ENCODE data around the gene TTBK1.

TTBK1 gene

GRCh38 chr6:43226192-43226851 lies 17.0 kb upstream of the TTBK1 start:
- DNase-seq: no peak

GRCh38 chr6:43228951-43229802 lies 14.1 kb upstream of the TTBK1 start, which contains the start of gene DNPH1:
Gene DNPH1 (minus strand): TSS chr6:43229481. CDS start chr6:43229456, 25 bp downstream.
- peak; percentile 57 to 78 (median 60) for DNase-seq

- no peak for DNase-seq
These were observed 13.3 kb upstream of the TTBK1 start for GRCh38 chr6:43229803-43230620.

DNA sequence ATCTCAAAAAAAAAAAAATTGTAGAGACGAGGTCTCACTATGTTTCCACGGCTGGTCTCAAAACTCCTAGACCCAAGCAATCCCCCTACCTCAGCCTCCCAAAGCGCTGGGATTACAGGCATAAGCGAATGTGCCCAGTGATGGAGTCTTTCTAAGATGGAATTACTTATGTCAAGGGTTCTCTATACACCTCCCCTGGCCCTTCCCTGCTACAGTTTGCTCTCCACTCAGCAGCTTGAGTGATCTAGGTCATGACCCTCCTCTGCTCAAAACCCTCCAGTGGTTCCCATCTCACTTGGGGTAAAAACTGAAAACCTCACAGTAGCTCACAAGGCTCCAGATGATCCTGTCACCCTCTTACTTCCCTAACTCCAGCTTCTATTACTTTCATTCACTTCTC lies 12.2 kb upstream of the TTBK1 start:
- no peak for DNase-seq

DNA sequence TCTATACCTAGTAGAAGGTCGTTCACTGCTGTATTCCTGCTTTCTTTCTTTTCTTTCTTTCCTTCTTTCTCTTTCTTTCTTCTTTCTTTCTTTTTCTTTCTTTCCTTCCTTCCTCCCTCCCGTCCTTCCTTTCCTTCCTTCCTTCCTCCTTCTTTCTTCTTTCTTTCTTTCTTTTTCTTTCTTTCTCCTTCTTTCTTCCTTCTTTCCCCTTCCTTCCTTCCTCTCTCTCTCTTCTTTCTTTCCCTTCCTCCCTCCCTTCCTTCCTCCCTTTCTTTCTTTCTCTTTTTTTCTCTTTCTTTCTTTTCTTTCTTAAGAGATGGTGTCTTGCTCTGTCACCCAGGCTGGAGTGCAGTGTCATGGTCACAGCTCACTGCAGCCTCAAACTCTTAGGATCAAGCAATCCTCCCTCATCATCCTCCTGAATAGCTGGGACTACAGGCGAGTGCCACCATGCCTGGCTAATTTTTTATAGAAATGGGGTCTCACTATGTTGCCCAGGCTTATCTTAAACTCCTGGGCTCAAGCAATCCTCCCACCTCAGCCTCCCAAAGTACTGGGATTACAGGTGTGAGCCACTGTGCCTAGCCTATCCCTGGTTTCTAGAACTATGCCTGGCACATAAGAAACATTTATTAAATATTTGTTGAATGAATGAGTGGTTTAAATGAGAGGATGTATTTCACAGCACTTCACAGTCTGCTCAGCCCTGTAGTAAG lies 11.4 kb upstream of the TTBK1 start:
- DNase-seq: no peak

GRCh38 chr6:43235841-43236240 lies 7.4 kb upstream of the TTBK1 start:
- DNase-seq: no peak

- no peak for DNase-seq
These were observed 4.2 kb upstream of the TTBK1 start for GRCh38 chr6:43239054-43239453.

- DNase-seq: no peak
These were observed 2.3 kb upstream of the TTBK1 start for GRCh38 chr6:43240950-43241349.

DNA sequence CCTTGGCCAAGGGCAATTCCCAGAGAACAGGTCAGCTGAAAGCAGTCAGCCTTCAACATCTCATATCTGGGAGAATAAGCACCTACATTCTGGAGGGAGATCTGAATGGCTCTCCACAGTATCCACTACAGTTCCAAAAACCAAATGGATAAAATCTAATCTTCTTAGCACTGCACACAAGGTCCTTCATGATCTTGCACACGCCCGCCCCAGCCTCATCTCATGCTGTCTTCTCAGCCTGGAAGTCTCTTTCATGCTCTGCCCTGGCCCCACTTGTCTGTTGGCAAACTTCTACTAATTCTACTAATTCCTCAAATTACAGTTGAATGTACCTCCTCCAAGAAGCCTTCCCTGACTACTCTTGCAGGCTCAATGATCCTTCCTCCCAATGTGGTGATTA lies 1.8 kb upstream of the TTBK1 start:
- no peak for DNase-seq

GRCh38 chr6:43243664-43244321 lies 512 bp downstream of the TTBK1 start:
- DNase-seq: no peak

DNA sequence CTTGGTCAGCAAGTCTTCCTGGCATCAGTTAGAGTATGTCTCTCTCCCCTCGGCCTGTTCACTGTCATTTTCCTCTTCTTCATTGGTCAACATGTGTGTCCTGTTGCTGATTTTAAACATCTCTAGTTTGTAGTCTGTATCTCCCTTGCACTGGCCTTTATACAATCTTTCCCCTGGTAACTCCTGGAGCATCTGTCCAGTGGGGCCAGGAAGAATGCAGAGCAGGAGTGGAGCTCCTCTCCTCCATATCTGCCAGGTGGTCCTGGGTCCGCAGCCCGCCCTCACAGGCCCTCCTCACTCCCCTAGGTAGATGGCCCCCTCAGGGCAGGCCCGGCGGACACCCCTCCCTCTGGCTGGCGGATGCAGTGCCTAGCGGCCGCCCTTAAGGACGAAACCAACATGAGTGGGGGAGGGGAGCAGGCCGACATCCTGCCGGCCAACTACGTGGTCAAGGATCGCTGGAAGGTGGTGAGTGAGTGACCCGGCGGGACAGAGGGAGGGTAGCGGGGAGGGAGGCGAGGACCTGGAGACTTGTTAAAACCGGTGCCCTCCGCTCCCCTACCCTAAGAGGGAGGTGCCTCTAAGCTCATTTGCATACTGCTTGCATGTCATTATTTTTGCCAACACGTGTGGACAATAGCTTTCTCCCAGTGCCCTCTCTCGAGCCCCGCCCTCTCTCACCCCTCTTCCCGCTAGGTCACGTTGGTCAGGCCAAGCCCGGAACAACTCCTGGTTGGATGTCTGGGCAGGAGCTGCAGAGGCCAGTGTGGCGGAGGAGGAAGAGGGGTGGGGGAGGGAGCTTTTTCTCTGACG lies 3.2 kb downstream of the TTBK1 start:
- no peak for DNase-seq

DNA sequence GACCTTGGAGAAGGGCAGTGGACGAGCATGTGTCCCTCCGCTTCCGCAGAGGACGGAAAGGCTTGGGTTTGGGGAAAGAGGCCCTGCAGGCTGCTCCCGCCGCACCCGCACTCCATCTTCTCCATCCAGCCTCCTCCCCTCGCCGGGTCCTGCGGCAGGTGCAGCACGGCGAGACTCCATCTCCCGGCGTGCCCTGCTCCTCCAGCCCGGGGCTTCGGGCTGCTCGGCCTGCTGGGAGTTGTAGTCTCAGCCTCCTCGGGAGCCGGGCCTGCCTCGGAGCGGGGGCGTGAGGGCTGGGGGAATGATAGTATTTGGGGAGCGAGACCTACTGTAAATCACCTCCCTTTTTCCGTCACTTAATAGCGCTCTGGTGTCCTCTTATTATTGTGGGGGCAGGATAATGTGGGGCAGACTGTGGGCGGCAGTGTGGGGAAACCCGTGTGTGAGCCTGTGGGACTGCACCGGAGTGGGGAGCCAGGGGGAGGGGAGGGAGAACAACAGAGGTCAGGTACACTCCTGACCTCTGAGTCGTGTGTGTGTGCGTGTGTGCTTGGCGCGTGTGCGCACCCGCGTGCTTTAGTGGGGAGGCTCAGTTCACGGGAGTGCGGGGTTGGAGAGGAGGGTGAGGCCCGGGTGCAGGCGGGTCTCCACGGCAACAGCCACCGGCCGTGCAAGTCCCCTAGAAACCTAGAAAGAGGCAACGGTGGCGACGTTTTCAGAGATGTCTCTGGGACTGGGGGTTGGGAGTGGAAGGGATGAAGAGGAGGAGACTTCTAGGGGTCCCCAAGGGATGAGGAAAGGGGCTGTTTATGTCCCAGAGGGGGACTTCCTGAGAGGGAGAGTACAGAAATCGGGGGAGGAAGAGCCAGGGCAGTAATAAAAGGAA lies 4.1 kb downstream of the TTBK1 start:
- DNase-seq: peak; percentile 31 to 71 (median 54)

DNA sequence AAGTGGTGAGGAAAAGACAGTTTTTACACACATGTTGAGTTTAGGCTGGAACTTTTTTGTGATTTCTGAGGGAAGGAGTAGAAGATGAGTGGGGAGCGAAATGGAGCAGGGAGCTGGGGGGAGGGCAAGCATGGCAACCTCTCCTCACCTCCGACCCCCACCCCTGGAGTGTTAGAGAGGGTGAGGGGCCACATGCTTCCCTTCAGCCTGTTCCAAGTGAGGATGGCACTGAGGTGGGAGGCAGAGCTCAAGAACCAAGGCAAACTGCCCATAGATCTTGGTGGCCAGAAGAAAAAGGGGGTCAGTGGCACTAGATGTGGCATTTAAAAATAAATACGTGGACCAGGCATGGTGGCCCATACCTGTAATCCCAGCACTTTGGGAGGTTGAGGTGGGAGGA lies 4.8 kb downstream of the TTBK1 start:
- DNase-seq: no peak

- DNase-seq: no peak
These were observed 5.5 kb downstream of the TTBK1 start for GRCh38 chr6:43248791-43249190.

- no peak for DNase-seq
These were observed 7.7 kb downstream of the TTBK1 start for GRCh38 chr6:43250992-43251373.

DNA sequence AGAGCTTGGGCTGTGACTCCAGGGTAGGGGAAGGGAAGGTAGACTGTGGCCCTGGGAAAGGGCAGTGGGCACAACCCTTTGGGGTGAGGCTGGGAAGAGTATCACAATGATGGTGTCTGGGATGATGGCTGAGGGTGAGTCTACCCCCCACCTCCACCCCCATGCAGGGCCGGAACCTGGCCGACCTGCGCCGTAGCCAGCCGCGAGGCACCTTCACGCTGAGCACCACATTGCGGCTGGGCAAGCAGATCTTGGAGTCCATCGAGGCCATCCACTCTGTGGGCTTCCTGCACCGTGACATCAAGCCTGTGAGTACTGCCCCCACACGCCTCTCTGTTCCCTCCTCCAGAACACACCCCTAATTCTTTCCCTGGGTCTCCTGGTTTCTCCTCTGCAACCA lies 10.1 kb downstream of the TTBK1 start:
- no peak for DNase-seq

DNA sequence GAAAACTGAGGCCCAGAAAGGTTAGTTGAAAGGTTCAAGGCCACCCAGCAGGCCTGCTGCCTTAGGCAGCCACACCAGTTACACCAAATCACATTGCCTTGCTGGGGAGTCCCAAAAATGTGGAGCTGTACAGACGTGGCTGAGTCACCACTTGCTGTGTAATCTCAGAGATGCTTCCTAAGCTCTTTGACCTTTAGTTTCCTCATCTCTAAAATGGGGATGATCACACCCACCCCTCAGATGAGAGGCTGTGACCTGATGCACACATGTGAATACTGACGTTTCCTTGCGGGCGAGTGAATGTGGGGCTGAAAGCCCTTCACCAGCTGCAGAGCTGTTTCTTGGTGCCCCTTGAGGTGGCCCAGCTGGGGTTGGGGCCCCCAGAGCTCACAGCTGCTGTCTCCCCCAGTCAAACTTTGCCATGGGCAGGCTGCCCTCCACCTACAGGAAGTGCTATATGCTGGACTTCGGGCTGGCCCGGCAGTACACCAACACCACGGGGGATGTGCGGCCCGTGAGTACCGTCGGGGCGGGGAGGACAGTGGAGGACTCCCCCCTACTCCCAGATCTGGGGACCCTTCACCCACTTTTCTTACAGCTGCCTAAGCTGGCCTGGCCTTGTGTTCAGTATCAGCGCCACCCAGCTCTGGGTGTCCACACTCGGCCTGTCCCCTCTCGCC lies 11.0 kb downstream of the TTBK1 start:
- DNase-seq: no peak

DNA sequence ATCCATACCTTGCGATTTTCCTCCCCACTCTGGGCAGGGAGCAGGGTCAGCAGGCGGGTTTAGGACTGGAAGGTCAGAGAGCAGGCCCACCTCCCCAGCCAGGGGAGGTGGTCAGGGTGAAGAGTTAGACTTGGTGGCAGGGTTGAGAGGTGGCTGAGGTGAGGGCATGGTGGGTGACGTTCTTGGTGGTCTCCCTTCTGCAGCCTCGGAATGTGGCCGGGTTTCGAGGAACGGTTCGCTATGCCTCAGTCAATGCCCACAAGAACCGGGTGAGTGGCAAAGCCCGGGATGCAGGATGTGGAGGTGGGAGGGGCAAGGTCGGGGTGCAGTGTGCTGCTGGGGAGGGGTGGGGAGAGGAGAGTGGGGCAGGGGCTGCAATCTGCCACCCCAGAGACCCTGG lies 11.6 kb downstream of the TTBK1 start:
- DNase-seq: no peak

GRCh38 chr6:43255408-43256054 lies 12.2 kb downstream of the TTBK1 start:
- DNase-seq: no peak

All from activated naive CD4-positive, alpha-beta T cell (primary cell).